Tibial nerve (tissue), 4 donors: ENCODE measurements around the gene DUT.

Experiments
- CTCF ChIP-seq, 5 experiments: fragments of 200-600 bp in 3 of 5; fragments of 450-650 bp in 2 of 5; sonication (generic) in 3 of 5; IDR thresholded peaks; one replicate each; pipeline ENCODE4 v1.5.1; 2016 to 2019; ENCODE audit warnings: antibody characterized with exemption in 5 of 5, mild to moderate bottlenecking in 3 of 5, moderate library complexity in 2 of 5
- EP300 ChIP-seq, 2 donors: sonication (generic); formaldehyde crosslinking; IDR thresholded peaks; one replicate each; pipeline ENCODE4 v1.6.1; 2017; ENCODE audit warnings: antibody characterized with exemption in 2 of 2, mild to moderate bottlenecking in 1 of 2
- POLR2A ChIP-seq, 2 donors: fragments of 450-650 bp; IDR thresholded peaks; one replicate each; pipeline ENCODE4 v1.6.1; 2017; ENCODE audit warnings: antibody characterized with exemption in 2 of 2, mild to moderate bottlenecking in 2 of 2, moderate library complexity in 2 of 2

DNA sequence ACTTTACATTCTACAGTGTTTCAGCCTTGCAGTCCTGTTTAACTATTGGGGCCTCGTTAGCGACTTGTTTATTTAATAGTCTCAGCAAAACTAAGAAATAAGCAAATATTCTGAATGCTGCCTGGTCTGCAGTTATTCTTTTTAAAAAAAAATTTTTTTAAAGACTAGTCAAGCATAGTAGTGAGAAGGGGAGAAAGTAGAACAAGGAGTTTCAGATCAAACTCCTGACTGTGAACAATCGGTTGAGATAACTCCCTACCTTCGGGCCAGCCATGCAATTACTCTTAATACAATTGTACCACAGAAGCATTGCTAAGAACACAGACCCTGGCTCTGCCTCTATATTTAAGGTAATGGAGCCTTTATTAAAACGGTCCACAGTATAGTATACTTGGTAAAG is 5.8 kb upstream of the DUT start:
- TF ChIP-seq CTCF (IDR thresholded peaks at IDR 0.05) (no peak), EP300 (IDR thresholded peaks at IDR 0.05) (no peak), POLR2A (IDR thresholded peaks at IDR 0.05) (no peak)
